Smooth muscle cell (in vitro differentiated cells): ENCODE results near the gene EME2. TPM values are rescaled to one million over a fixed set of nuclear protein-coding genes. Genes with fewer than 3 reads are reported as not detected.

Experiments
- DNase-seq: peaks from one replicate; lab custom pipeline; 2025; ENCODE audit not compliant: unreplicated experiment; lab: John Stamatoyannopoulos, UW
- H2AFZ ChIP-seq: fragments of 200-600 bp; sonication (generic); 2 replicates; pipeline ENCODE4 v1.6.0; 2016; ENCODE audit warnings: antibody characterized with exemption, low read depth, mild to moderate bottlenecking
- H3F3A ChIP-seq: fragments of 200-600 bp; sonication (generic); 2 replicates; pipeline ENCODE4 v1.6.0; 2017; ENCODE audit warnings: antibody characterized with exemption, low read depth
- H3K27ac ChIP-seq: fragments of 200-600 bp; sonication (generic); 2 replicates; pipeline ENCODE4 v1.5.1; 2016; ENCODE audit warnings: low read depth, mild to moderate bottlenecking
- H3K27me3 ChIP-seq: fragments of 200-600 bp; sonication (generic); 2 replicates; pipeline ENCODE4 v1.6.1; 2016; ENCODE audit warnings: low read depth, mild to moderate bottlenecking
- H3K36me3 ChIP-seq: fragments of 200-600 bp; sonication (generic); 2 replicates; pipeline ENCODE4 v1.5.1; 2016; ENCODE audit warnings: low read depth
- H3K4me1 ChIP-seq: fragments of 200-600 bp; sonication (generic); 2 replicates; pipeline ENCODE4 v1.5.1; 2016; ENCODE audit warnings: low read depth
- H3K4me2 ChIP-seq: fragments of 200-600 bp; sonication (generic); 2 replicates; pipeline ENCODE4 v1.6.0; 2016; ENCODE audit warnings: mild to moderate bottlenecking
- H3K4me3 ChIP-seq: fragments of 200-600 bp; sonication (generic); 2 replicates; pipeline ENCODE4 v1.5.1; 2016; ENCODE audit warnings: mild to moderate bottlenecking
- H3K79me2 ChIP-seq: fragments of 200-600 bp; sonication (generic); 2 replicates; pipeline ENCODE4 v1.6.0; 2016; ENCODE audit warnings: low read depth, mild to moderate bottlenecking
- H3K9ac ChIP-seq: fragments of 200-600 bp; sonication (generic); 2 replicates; pipeline ENCODE4 v1.6.0; 2016; ENCODE audit warnings: low read depth
- H3K9me3 ChIP-seq: fragments of 200-600 bp; sonication (generic); replicated peaks from 2 replicates; pipeline ENCODE4 v1.5.1; 2016; ENCODE audit warnings: low read depth
- H4K20me1 ChIP-seq: fragments of 200-600 bp; sonication (generic); 2 replicates; pipeline ENCODE4 v1.6.0; 2016; ENCODE audit warnings: low read depth
- WGBS: methylation state at CpG from one replicate; pipeline ENCODE4 v1.1.7; 2016; ENCODE audit warnings: low lambda C conversion rate; 5-methylcytosine and 5-hydroxymethylcytosine counted together
- polyA plus RNA-seq: library from polyadenylated mRNA; unstranded; fragments of >200 nt; fragmentation: Nextera tagmentation; extraction: Ambion mirVana; gene quantifications from 2 replicates; pipeline ENCODE4 v1.2.1, GENCODE V29; 2016
- total RNA-seq: library from RNA; depleted of rRNA; stranded (reverse); fragments of >200 nt; gene quantifications from 2 replicates; pipeline ENCODE4 v1.2.3, GENCODE V29; 2014
- TF ChIP-seq, protein P1 (sequence below): fragments of 200-600 bp; sonication (generic); IDR thresholded peaks from 2 replicates; pipeline ENCODE4 v1.5.1; 2017; ENCODE audit warnings: borderline replicate concordance, mild to moderate bottlenecking, antibody characterized with exemption; ENCODE audit not compliant: insufficient read depth, poor library complexity, severe bottlenecking

EME2 gene
- total and polyA plus RNA-seq, 2 experiments from 2014 or later = 3.6 to 3.8 TPM

DNA sequence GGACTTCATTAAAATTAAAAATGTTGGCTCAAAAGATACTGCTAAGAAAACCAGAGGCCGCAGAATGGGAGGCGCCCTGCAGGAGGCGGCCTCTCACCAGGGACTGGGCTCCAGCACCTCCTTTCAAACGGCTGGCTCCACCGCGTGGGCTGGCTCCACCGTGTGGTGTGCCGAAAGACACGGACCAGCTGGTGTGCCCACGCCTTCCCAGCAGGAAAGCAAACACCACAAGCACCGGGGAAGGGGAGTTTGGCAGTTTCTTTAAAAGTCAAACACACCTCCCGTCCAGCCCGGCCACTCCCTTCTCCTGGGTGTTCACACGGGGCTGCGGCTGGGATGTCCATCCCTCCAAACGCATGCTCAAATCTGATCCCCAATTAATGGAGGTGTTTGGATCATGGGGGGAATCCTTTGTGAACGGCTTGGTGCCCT, 40.1 kb downstream of the EME2 start:
- no peak overlapping the region for H3K27ac ChIP-seq
- no peaks in the 10 kb centered on the region for H3K27me3 ChIP-seq
- no peaks in the 10 kb centered on the region for H4K20me1 ChIP-seq
- H3K4me1 ChIP-seq = peaks cover 5% of the 10 kb centered on the region
- H3K36me3 ChIP-seq = no peaks in the 10 kb centered on the region
- no peak overlapping the region for H3K9ac ChIP-seq
- 44% methylated on average over 17 of the region's 17 CpGs for WGBS
- H3F3A ChIP-seq = peaks cover 8% of the 10 kb centered on the region
- H3K9me3 ChIP-seq = no peaks in the 10 kb centered on the region
- peak overlapping the region; percentile 40 for H3K4me2 ChIP-seq
- H3K4me3 ChIP-seq = no peak overlapping the region
- no peak for DNase-seq
- no peak overlapping the region for H2AFZ ChIP-seq
- H3K79me2 ChIP-seq = no peaks in the 10 kb centered on the region
- TF ChIP-seq, protein P1, sequence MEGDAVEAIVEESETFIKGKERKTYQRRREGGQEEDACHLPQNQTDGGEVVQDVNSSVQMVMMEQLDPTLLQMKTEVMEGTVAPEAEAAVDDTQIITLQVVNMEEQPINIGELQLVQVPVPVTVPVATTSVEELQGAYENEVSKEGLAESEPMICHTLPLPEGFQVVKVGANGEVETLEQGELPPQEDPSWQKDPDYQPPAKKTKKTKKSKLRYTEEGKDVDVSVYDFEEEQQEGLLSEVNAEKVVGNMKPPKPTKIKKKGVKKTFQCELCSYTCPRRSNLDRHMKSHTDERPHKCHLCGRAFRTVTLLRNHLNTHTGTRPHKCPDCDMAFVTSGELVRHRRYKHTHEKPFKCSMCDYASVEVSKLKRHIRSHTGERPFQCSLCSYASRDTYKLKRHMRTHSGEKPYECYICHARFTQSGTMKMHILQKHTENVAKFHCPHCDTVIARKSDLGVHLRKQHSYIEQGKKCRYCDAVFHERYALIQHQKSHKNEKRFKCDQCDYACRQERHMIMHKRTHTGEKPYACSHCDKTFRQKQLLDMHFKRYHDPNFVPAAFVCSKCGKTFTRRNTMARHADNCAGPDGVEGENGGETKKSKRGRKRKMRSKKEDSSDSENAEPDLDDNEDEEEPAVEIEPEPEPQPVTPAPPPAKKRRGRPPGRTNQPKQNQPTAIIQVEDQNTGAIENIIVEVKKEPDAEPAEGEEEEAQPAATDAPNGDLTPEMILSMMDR = peak; percentile 36

DNA sequence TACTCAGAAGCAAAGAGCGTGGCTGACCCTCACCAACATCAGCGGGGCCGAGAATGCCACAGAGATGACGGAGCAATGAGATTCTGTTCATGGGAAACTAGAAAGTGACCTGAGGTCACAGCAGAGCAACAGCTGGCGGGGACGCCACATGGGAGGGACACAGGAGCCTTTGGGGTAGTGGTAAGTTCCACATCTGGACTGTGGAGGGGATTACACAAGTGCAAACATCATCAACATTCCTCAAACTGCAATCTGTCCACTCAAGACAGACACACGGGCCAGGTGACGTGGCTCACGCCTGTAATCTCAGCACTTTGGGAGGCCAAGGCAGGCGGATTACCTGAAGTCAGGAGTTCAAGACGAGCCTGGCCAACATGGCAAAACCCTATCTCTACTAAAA, 42.9 kb downstream of the EME2 start:
- WGBS = 97% methylated on average over 11 of the region's 11 CpGs

DNA sequence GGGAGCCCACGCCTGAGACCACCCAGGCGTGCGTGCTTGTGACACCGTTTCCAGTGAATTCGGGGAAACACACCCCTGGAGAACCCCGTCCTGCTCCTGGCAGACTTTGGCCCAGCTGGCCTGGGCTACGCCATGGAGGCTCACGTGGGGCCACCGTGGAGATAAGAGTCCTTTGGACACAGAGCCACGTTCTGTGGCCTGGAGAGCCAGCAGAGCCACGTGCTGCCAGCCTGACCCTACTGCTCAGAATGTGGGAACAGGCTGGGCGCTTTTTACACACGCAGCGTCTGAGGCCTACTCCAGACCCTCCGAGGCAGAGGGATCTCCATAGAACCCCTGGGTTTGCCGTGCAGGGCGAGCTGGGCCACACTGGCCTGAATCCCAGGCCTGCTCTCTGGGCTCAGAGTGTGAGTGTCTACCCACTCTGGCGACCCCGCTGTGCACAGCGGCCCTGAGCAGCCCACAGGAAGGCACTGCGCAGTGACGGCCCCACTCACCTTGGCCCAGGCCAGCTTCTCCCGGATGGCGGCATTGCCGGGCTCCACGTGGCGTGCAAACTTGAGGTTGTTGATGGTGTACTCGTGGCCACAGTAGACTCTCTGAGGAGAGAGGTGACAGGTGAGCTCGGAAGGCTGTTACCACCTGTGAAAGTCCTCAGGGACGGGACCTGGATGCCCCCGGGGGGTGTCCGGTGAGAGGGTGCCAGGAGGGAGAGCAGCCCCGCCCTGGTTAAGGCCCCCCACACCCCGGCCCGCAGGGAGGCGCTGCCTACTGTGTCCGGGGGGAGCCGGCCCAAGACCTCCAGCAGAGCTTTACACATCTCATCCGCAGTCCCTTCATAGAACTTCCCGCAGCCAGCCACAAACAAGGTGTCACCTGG, 44.0 kb downstream of the EME2 start:
- H3K4me1 ChIP-seq = peaks cover 5% of the 10 kb centered on the region
- TF ChIP-seq, protein P1 = no peak
- H3K9ac ChIP-seq = no peak overlapping the region
- H3K4me3 ChIP-seq = no peak overlapping the region
- no peak for DNase-seq
- no peaks in the 10 kb centered on the region for H4K20me1 ChIP-seq
- H3K36me3 ChIP-seq = no peaks in the 10 kb centered on the region
- peaks cover 8% of the 10 kb centered on the region for H3F3A ChIP-seq
- WGBS = 97% methylated on average over 40 of the region's 40 CpGs
- no peak overlapping the region for H2AFZ ChIP-seq
- no peaks in the 10 kb centered on the region for H3K9me3 ChIP-seq
- H3K27me3 ChIP-seq = no peaks in the 10 kb centered on the region
- H3K79me2 ChIP-seq = no peaks in the 10 kb centered on the region
- no peak overlapping the region for H3K4me2 ChIP-seq
- no peak overlapping the region for H3K27ac ChIP-seq

More for the DNA sequence above, 42.9 kb downstream of the EME2 start:
- H3K4me1 ChIP-seq = peaks cover 5% of the 10 kb centered on the region
- H3K79me2 ChIP-seq = no peaks in the 10 kb centered on the region
- no peak overlapping the region for H3K9ac ChIP-seq
- H4K20me1 ChIP-seq = no peaks in the 10 kb centered on the region
- no peaks in the 10 kb centered on the region for H3K36me3 ChIP-seq
- no peak overlapping the region for H3K4me2 ChIP-seq
- H3K9me3 ChIP-seq = no peaks in the 10 kb centered on the region
- peaks cover 8% of the 10 kb centered on the region for H3F3A ChIP-seq
- H2AFZ ChIP-seq = no peak overlapping the region
- TF ChIP-seq, protein P1 = no peak
- no peak for DNase-seq
- H3K27ac ChIP-seq = no peak overlapping the region
- no peak overlapping the region for H3K4me3 ChIP-seq
- H3K27me3 ChIP-seq = no peaks in the 10 kb centered on the region

GRCh38 chr16:1817276-1817589, 44.6 kb downstream of the EME2 start:
- no peak overlapping the region for H3K4me2 ChIP-seq
- no peak overlapping the region for H3K4me3 ChIP-seq
- H3K9me3 ChIP-seq = no peaks in the 10 kb centered on the region
- H3K9ac ChIP-seq = no peak overlapping the region
- H4K20me1 ChIP-seq = no peaks in the 10 kb centered on the region
- no peaks in the 10 kb centered on the region for H3K27me3 ChIP-seq
- no peak overlapping the region for H3K27ac ChIP-seq
- H3K4me1 ChIP-seq = peaks cover 5% of the 10 kb centered on the region
- no peaks in the 10 kb centered on the region for H3K79me2 ChIP-seq
- no peaks in the 10 kb centered on the region for H3K36me3 ChIP-seq
- TF ChIP-seq, protein P1 = no peak
- H3F3A ChIP-seq = peaks cover 8% of the 10 kb centered on the region
- H2AFZ ChIP-seq = no peak overlapping the region
- WGBS = 98% methylated on average over 9 of the region's 9 CpGs
- no peak for DNase-seq
